K562 (cell line): ENCODE data around the gene GNS. TPM values are rescaled to one million over a fixed set of nuclear protein-coding genes. Genes with fewer than 3 reads are reported as not detected.
"Not testable (repeated sequence)": the region's sequence is repeated elsewhere in the genome, so short reads cannot be mapped to it uniquely, and the experiment has no call there.

ENCODE experiments used
- ATAC-seq: fragments of 200-7000 bp; cut with Tn5 transposase; 3 replicates; pipeline ENCODE4 v1.9.1; 2020; ENCODE audit warnings: moderate library complexity
- BruUV-seq: library from RNA; stranded (reverse); fragments of 400-500 nt; replicated peaks from 2 replicates; lab custom pipeline; 2021; lab: Mats Ljungman, UMichigan
- CTCF ChIA-PET: fragments of 300-600 bp; formaldehyde crosslinking; extraction: SDS; loops from one replicate; lab custom pipeline; 2021; ENCODE audit warnings: low intra/inter-chr PET ratio; lab: Yijun Ruan, JAX
- POLR2A ChIA-PET: fragments of 300-600, 350-650 bp; sonication (Branson Sonifier 250); formaldehyde crosslinking; extraction: SDS; loops from one replicate; lab custom pipeline; 2021; ENCODE audit warnings: antibody characterized with exemption, inconsistent platforms; lab: Yijun Ruan, JAX
- DNase-seq, 4 experiments: peaks; one replicate each; pipeline versions ENCODE4 v3.0.0 to v3.0.0-alpha.2; 2011 to 2018; ENCODE audit warnings: low spot score in 3 of 4, mixed read lengths in 3 of 4; ENCODE audit errors: extremely low read depth in 1 of 4
- FAIRE-seq: peaks from 2 replicates; lab custom pipeline; 2011; peaks lifted over from hg19 to GRCh38; lab: Jason Lieb, UNC
- H2AFZ ChIP-seq: 2 replicates; pipeline ENCODE4 v1.6.0; 2011; ENCODE audit warnings: low read depth, low read length, control low read depth, inconsistent platforms
- H3K27ac ChIP-seq: fragments of 200-600 bp; 3 replicates; pipeline ENCODE4 v1.8.0; 2011; ENCODE audit warnings: low read depth, mild to moderate bottlenecking, control low read depth, inconsistent platforms, low read length, moderate library complexity, mixed read lengths; ENCODE audit errors: extremely low read depth
- H3K27me3 ChIP-seq, 2 experiments: fragments of 300-600 bp in 1 of 2; 2 replicates in 1 of 2; 3 replicates in 1 of 2; pipeline versions ENCODE4 v1.6.0 to v1.8.0; 2011; ENCODE audit warnings: inconsistent platforms in 2 of 2, low read length in 2 of 2, mild to moderate bottlenecking in 1 of 2, mixed read lengths in 1 of 2, moderate library complexity in 1 of 2; ENCODE audit not compliant: control insufficient read depth in 2 of 2, insufficient read depth in 2 of 2
- H3K36me3 ChIP-seq: fragments of 300-600 bp; 3 replicates; pipeline ENCODE4 v1.8.0; 2011; ENCODE audit warnings: mild to moderate bottlenecking, low read length, inconsistent platforms; ENCODE audit not compliant: control insufficient read depth, insufficient read depth
- H3K4me1 ChIP-seq, 2 experiments: fragments of 200-600 bp in 1 of 2; replicated peaks in 1 of 2; 2 replicates in 1 of 2; 3 replicates in 1 of 2; pipeline versions ENCODE4 v1.5.1 to v1.8.0; 2011; ENCODE audit warnings: inconsistent platforms in 2 of 2, low read length in 2 of 2, mild to moderate bottlenecking in 1 of 2, mixed read lengths in 1 of 2, moderate library complexity in 1 of 2; ENCODE audit not compliant: control insufficient read depth in 2 of 2, insufficient read depth in 2 of 2
- H3K4me2 ChIP-seq: 2 replicates; pipeline ENCODE4 v1.6.1; 2011; ENCODE audit warnings: low read length, control low read depth, inconsistent platforms, mixed read lengths; ENCODE audit not compliant: insufficient read depth
- H3K4me3 ChIP-seq: fragments of 200-600 bp; sonication (generic), shearing (Covaris generic); 2 replicates; pipeline ENCODE4 v1.5.1; 2016; ENCODE audit warnings: control low read depth, inconsistent platforms
- H3K79me2 ChIP-seq: fragments of 200-600 bp; 3 replicates; pipeline ENCODE4 v1.8.0; 2011; ENCODE audit warnings: low read length, inconsistent platforms; ENCODE audit not compliant: control insufficient read depth, insufficient read depth
- H3K9ac ChIP-seq, 2 experiments: 2 replicates each; pipeline versions ENCODE4 v1.6.0 to v1.6.1; 2011; ENCODE audit warnings: low read depth in 2 of 2, low read length in 2 of 2, control low read depth in 1 of 2, inconsistent platforms in 1 of 2, mild to moderate bottlenecking in 1 of 2, mixed read lengths in 1 of 2; ENCODE audit not compliant: insufficient read depth in 1 of 2
- H3K9me1 ChIP-seq: one replicate; pipeline ENCODE4 v1.6.0; 2011; ENCODE audit warnings: inconsistent platforms, mild to moderate bottlenecking, low read length, moderate library complexity; ENCODE audit not compliant: control insufficient read depth, insufficient read depth
- H3K9me3 ChIP-seq: replicated peaks from 2 replicates; pipeline ENCODE4 v1.5.1; 2011; ENCODE audit warnings: low read depth, low read length, inconsistent platforms; ENCODE audit not compliant: control insufficient read depth, insufficient read depth
- H4K20me1 ChIP-seq: replicated peaks from 2 replicates; pipeline ENCODE4 v1.6.1; 2011; ENCODE audit warnings: low read length, inconsistent platforms, mixed read lengths; ENCODE audit not compliant: control insufficient read depth, insufficient read depth
- ARHGAP35 ChIP-seq: fragments of 450-650 bp; IDR thresholded peaks from 2 replicates; pipeline ENCODE4 v1.6.1; 2018; ENCODE audit not compliant: partially characterized antibody
- KLF16 ChIP-seq: IDR thresholded peaks from 2 replicates; pipeline ENCODE4 v1.6.1; 2016; ENCODE audit warnings: antibody characterized with exemption
- REST ChIP-seq, 2 experiments: fragments of 450-650 bp; formaldehyde crosslinking in 1 of 2; IDR thresholded peaks; 2 replicates each; pipeline versions ENCODE4 v1.4.0 to v1.6.1; 2014 to 2020; ENCODE audit warnings: mild to moderate bottlenecking in 2 of 2, borderline replicate concordance in 1 of 2, low read depth in 1 of 2
- WGBS: fragments of 100-300 bp; shearing (Covaris generic); methylation state at CpG from one replicate; pipeline ENCODE4 v1.1.6; 2016; ENCODE audit warnings: low coverage, mixed read lengths; ENCODE audit not compliant: insufficient coverage; ENCODE audit errors: missing lambda C conversion rate; 5-methylcytosine and 5-hydroxymethylcytosine counted together
- in situ Hi-C: fragments of 300-500 bp; cut with MboI; formaldehyde crosslinking; loops from 4 replicates; pipeline ENCODE4 v1.15.0; 2018; ENCODE audit warnings: inconsistent platforms, mixed read lengths
- intact Hi-C: fragments of 100-400 bp; cut with micrococcal nuclease; formaldehyde crosslinking; loops from 2 replicates; pipeline ENCODE4 v1.14.2; 2022
- polyA plus RNA-seq, 8 experiments: library from polyadenylated mRNA; depleted of rRNA in 4 of 8; stranded (reverse) in 5 of 8; unstranded in 3 of 8; fragments of >200 nt; fragmentation: Nextera tagmentation in 2 of 8; fragmentation: Illumina TruSeq in 1 of 8; extraction: Ambion mirVana in 2 of 8; extraction: Trizol in 1 of 8; gene quantifications; 2 replicates each; pipeline versions ENCODE4 v1.2.1 to v1.2.3, GENCODE V29; 2011 to 2014; ENCODE audit warnings: inconsistent platforms in 1 of 8, missing spikeins in 1 of 8
- total RNA-seq, 7 experiments: library from RNA; depleted of rRNA in 6 of 7; stranded (reverse); fragments of >200 nt in 6 of 7; fragmentation: Illumina TruSeq in 2 of 7; extraction: Trizol in 2 of 7; gene quantifications; 2 replicates each; pipeline versions ENCODE4 v1.2.1 to v1.2.3, GENCODE V29; 2011 to 2021; ENCODE audit warnings: low replicate concordance in 1 of 7
- TF ChIP-seq, protein P1 (sequence below): fragments of 450-650 bp; formaldehyde crosslinking; IDR thresholded peaks from 2 replicates; pipeline ENCODE4 v1.4.0; 2020; ENCODE audit warnings: mild to moderate bottlenecking, moderate library complexity

Gene GNS
- total and polyA plus RNA-seq, 9 of the 15 experiments (the other 6 are each of a cell fraction or from before 2014, with no cell fraction given): 4.6 to 30.3 (median 18.9) TPM

DNA sequence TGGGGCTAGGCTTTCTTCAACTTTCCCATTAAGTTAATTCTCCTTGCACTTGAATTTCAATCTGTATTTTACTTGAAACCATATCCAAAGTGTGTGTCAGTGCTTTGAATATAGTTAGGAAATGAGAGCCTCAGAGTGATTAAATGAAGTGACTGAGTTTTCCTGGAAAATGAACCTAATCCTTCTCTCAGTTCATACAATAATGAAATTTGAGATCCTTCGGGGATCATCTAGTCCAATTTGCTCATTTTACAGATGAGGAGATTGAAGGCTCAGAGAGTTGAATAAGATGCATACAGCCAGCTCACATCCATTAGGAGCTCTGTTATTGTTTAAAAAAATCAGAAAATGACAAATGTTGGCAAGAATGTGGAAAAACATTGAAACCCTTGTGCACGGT lies 47.0 kb upstream of the GNS start:
- Histone ChIP-seq H3K9me1 (no peaks in the 10 kb centered on the region), H3K9ac (no peak overlapping the region), H3K4me2 (no peak overlapping the region), H3K36me3 (no peaks in the 10 kb centered on the region), H3K79me2 (no peaks in the 10 kb centered on the region), H2AFZ (no peak overlapping the region), H3K27me3 (peaks cover 4 to 5% of the 10 kb centered on the region in 2 experiments; a peak in 3 of 5 replicates), H3K27ac (no peak overlapping the region), H3K4me1 (no peaks in the 10 kb centered on the region), H3K4me3 (no peak overlapping the region), H3K9me3 (no peaks in the 10 kb centered on the region), H4K20me1 (no peaks in the 10 kb centered on the region)
- in situ Hi-C loops: no loop called here
- FAIRE-seq (no peak), DNase-seq (no peak), ATAC-seq (no peak)
- intact Hi-C loops: no loop called here
- ChIA-PET POLR2A (no interaction called here), CTCF (no interaction called here)
- WGBS: 3% methylated on average over 2 of the region's 2 CpGs
- BruUV-seq: no TSS peak
- no peak for TF ChIP-seq ARHGAP35
- TF ChIP-seq, all 486 proteins: peak for 0

- BruUV-seq; H3K79me2 ChIP-seq; H3K4me1 ChIP-seq; H3K9me1 ChIP-seq; H3K9ac ChIP-seq; POLR2A ChIA-PET; H3K9me3 ChIP-seq; H2AFZ ChIP-seq; H3K36me3 ChIP-seq; in situ Hi-C loops; H4K20me1 ChIP-seq; H3K27ac ChIP-seq; H3K4me3 ChIP-seq; H3K4me2 ChIP-seq; TF ChIP-seq REST (CRISPR knock-in tag; IDR thresholded peaks at IDR 0.05; ENCODE audit: low read depth): not testable (repeated sequence)
- FAIRE-seq (peak; percentile 92), DNase-seq (peak; percentile 70 to 83 (median 79)), ATAC-seq (peak; percentile 96)
- WGBS: 17% methylated on average over 8 of the region's 8 CpGs
- peaks cover 10 to 13% of the 10 kb centered on the region in 2 experiments; a peak in 3 of 5 replicates for H3K27me3 ChIP-seq
- CTCF ChIA-PET: interaction anchor here (0.7 kb wide), 2 partner anchors 141 to 476 kb away, joined by 3 to 4 read pairs; no protein-coding TSS in a partner anchor
- intact Hi-C loops: loop anchor here (5.0 kb wide), 1 partner anchor 320 kb away; the partner anchor contains the start of gene WIF1
- TF ChIP-seq REST (IDR thresholded peaks at IDR 0.05; ENCODE audit: borderline replicate concordance): peak; percentile 20; the same call in 1 of the 2 replicates
- TF ChIP-seq, protein P1, sequence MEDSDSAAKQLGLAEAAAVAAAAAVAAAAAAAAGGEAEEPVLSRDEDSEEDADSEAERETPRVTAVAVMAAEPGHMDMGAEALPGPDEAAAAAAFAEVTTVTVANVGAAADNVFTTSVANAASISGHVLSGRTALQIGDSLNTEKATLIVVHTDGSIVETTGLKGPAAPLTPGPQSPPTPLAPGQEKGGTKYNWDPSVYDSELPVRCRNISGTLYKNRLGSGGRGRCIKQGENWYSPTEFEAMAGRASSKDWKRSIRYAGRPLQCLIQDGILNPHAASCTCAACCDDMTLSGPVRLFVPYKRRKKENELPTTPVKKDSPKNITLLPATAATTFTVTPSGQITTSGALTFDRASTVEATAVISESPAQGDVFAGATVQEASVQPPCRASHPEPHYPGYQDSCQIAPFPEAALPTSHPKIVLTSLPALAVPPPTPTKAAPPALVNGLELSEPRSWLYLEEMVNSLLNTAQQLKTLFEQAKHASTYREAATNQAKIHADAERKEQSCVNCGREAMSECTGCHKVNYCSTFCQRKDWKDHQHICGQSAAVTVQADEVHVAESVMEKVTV: peak; percentile 29; the same call in 1 of the 2 replicates
- TF ChIP-seq KLF16: 0 out of 2 replicates have a peak, but pooled peaks have one; percentile 31
Observed at GRCh38 chr12:64802180-64802775, 43.1 kb upstream of the GNS start.
